Colonic mucosa (tissue), 4 donors: Measurements from ENCODE around the gene LOC128125822. TPM values are rescaled to one million over a fixed set of nuclear protein-coding genes. Genes with fewer than 3 reads are reported as not detected.

ENCODE experiments used
- DNase-seq: peaks from one replicate; pipeline ENCODE4 v3.0.0-alpha.2; 2020
- H3K27ac ChIP-seq: fragments of 200-600 bp; one replicate; pipeline ENCODE4 v1.8.0; 2021
- H3K27me3 ChIP-seq: fragments of 200-600 bp; one replicate; pipeline ENCODE4 v1.8.0; 2021
- H3K36me3 ChIP-seq: fragments of 200-600 bp; one replicate; pipeline ENCODE4 v1.8.0; 2021
- H3K4me1 ChIP-seq: fragments of 200-600 bp; one replicate; pipeline ENCODE4 v1.8.0; 2021; ENCODE audit warnings: mild to moderate bottlenecking
- H3K4me3 ChIP-seq: fragments of 200-600 bp; one replicate; pipeline ENCODE4 v1.8.0; 2021
- H3K9ac ChIP-seq, 2 donors: one replicate each; pipeline ENCODE4 v1.7.0; 2013; ENCODE audit warnings: control low read depth in 2 of 2, low read depth in 2 of 2, low read length in 2 of 2
- H3K9me3 ChIP-seq: fragments of 200-600 bp; one replicate; pipeline ENCODE4 v1.8.0; 2021
- CTCF ChIP-seq: fragments of 200-600 bp; IDR thresholded peaks from one replicate; pipeline ENCODE4 v1.8.0; 2022; ENCODE audit warnings: antibody characterized with exemption, mild to moderate bottlenecking
- intact Hi-C: fragments of 100-400 bp; cut with DNase I; formaldehyde crosslinking; loops from one replicate; pipeline ENCODE4 v1.14.1; 2022
- total RNA-seq, 2 donors: library from RNA; stranded (reverse); fragmentation: NEBNext Ultra II Directional in 1 of 2; extraction: Animal tissue kit (Norgen Biotek cat#: 25700) in 1 of 2; gene quantifications; one replicate each; pipeline ENCODE4 v1.2.1, GENCODE V29; 2021
- donor health status: healthy.
- donor health status: DM: no; HTN: no; CAD: no.
- donor health status: DM: no; HTN: no; CAD: no.

Gene LOC128125822

DNA sequence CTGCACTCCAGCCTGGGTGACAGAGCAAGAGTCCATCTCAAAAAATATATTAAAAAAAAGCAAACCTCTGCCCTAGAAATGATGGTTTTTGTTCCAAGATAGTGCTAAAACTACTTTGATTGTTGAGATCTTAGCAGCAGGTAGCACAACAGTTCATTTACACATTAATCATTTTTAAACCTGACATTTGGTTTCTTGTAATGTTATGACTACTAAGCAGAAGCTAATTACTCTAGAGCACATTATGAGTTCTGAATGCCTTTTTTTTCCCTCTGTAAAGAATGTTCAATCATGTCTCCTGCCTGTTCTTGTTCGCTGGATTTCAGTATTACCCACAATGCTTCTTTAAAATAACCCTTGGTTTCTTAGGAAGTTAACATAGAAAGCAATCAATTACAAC, 38.7 kb downstream of the LOC128125822 start:
- intact Hi-C loops, result no loop called here
- Histone ChIP-seq H3K4me1 (no peaks in the 10 kb centered on the region), H3K9me3 (no peaks in the 10 kb centered on the region), H3K27me3 (no peaks in the 10 kb centered on the region), H3K27ac (no peak overlapping the region), H3K9ac (no peak overlapping the region), H3K36me3 (no peaks in the 10 kb centered on the region), H3K4me3 (no peak overlapping the region)
- TF ChIP-seq CTCF, result no peak
- DNase-seq, result no peak

GRCh38 chr6:63611560-63611959, 39.3 kb downstream of the LOC128125822 start:
- H3K9ac ChIP-seq, result no peak overlapping the region
- H3K9me3 ChIP-seq, result no peaks in the 10 kb centered on the region
- no peaks in the 10 kb centered on the region for H3K36me3 ChIP-seq
- TF ChIP-seq CTCF, result no peak
- H3K27ac ChIP-seq, result no peak overlapping the region
- H3K4me1 ChIP-seq, result no peaks in the 10 kb centered on the region
- no peaks in the 10 kb centered on the region for H3K27me3 ChIP-seq
- H3K4me3 ChIP-seq, result no peak overlapping the region
- no peak for DNase-seq
- intact Hi-C loops, result no loop called here

GRCh38 chr6:63615590-63615989, 43.3 kb downstream of the LOC128125822 start:
- TF ChIP-seq CTCF, result no peak
- intact Hi-C loops, result no loop called here
- no peaks in the 10 kb centered on the region for H3K36me3 ChIP-seq

More at GRCh38 chr6:63615590-63615989, 43.3 kb downstream of the LOC128125822 start:
- no peak overlapping the region for H3K4me3 ChIP-seq
- H3K9me3 ChIP-seq, result no peaks in the 10 kb centered on the region
- H3K9ac ChIP-seq, result no peak overlapping the region
- H3K27me3 ChIP-seq, result no peaks in the 10 kb centered on the region
- H3K27ac ChIP-seq, result no peak overlapping the region
- no peak for DNase-seq
- H3K4me1 ChIP-seq, result no peaks in the 10 kb centered on the region

Other genes with a start within 250 kb of the LOC128125822 start
- gene PTP4A1, start within 50 bp of the LOC128125822 start, total RNA-seq, result 100 to 1,000 TPM; 182 to 247 TPM
- 10 to 100 TPM; 43.8 to 68.9 TPM for gene PHF3, start 63.3 kb downstream of the LOC128125822 start, total RNA-seq